Measurements from ENCODE around the gene ZNF800.

Gene ZNF800

DNA sequence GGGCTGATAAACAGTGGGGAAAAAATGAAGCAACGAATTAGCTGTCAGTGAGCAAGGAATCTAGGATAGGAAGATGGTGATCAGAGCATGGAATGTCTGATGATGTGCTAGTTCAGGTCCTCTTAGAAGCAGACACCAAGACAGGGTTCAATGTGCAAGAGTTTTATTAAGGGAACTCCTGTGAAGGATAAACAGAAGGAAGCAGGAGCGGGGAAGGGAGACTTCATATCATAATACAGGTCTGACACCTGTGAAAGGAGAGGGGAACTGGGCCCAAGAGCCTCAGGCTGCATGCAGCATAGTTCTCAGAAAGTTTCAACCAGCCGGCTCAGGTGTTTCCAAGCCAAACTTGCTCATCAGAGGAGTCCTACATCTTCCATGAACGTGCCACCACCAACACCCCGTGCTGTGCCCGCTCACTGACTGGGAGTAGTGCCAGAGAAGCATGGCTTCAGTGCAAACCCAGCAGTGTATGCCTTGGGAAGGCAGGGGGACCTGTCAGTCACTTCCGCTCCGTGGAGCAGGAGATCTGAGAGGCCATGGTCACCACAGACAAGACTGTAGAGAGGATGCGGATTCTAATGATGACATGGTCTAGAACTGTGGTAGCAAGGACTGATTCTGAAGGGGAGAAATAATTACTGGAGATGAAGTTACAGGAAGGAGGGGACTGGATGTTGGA lies 45.8 kb downstream of the ZNF800 start:
- no peak for DNase-seq

DNA sequence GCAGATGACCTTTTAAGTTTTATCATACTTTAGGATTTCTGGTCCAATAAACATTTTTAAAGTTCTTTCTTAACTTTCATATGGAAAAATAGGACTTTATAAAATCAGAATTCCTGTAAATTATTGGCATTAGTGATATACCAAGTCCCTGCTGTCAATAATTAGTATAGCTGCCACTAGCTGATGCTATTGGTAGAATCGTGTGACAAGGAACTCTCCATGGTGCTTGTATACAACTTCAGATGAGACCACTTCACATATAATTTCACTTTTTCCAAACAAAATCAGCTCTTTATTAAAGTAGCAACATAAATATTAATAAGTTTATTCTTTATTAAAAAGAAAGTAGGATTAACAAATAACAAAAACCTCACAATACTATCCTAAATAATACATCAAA lies 49.9 kb downstream of the ZNF800 start:
- DNase-seq: no peak

DNA sequence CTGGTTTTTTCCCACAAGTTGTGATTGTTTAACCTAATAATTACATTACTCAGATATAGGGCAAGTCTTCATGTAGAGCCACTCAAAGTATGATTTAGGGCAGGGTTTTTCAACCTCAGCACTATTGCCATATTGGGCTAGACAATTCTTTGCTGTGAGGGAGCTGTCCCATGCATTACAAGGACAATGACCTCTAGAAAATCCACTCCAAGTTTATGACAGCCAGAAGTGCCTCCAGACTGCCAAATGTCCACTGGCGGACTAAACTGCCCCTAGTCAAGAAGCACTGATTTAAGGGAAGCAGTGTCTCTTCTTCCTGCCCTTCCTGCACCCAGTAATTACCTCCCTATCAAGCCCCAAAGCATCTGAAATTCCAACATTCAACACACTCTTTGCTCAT lies 54.4 kb downstream of the ZNF800 start:
- DNase-seq: no peak

DNA sequence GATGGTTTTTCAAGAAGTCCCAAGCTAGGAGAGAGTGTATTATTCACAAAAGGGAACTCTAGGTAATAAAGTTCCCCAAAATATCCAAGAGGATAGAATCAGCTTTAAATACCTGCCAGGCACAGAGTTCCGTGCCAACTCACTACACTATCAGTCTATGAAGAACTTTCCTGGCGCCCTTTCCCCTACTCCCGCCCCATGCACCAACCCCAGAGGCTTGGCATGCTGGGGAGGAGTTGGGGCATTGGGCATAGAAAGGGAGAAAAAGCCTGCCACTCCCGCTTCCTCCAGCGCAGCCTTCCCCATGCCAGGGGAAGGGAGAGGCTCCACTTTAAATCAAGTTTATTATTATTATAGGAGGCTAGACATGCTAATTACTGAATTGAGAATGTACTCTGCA lies 54.9 kb downstream of the ZNF800 start:
- DNase-seq: no peak

DNA sequence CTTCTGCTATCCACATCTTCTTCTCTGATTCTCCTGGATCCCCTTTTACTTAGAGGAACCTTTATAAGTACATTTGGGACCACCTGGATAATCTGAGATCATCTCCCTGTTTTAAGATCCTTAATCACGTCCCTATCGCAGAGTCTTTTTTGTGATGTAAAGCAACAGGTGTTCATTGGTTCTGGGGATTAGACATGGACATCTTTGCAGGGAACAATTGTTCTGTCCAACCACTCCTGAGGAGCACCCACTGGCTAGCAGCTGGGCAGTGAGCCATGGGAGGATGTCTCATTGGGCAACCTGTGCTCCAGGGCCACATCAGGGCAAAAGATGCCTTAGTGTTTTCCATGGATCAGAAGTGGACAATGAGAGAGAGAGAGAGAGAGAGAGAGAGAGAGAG lies 56.0 kb downstream of the ZNF800 start:
- no peak for DNase-seq

DNA sequence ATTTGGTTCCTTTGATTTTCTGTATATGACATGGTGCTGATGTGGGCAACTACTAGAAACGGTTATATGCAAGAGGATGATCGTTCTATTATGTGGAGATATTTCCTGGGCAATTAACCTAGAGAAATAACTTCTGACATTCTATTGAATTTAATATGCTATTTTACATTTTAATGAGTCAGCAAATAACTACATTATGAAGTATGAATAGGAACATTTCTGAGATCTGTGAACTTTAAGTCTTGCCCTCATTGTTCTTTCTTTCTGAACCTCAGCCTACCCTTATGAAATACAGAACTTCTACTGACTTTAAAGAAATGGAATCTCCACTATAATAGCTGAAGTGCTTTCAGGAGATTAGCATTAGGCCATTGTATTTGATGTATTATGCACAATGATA lies 59.6 kb downstream of the ZNF800 start:
- no peak for DNase-seq

DNA sequence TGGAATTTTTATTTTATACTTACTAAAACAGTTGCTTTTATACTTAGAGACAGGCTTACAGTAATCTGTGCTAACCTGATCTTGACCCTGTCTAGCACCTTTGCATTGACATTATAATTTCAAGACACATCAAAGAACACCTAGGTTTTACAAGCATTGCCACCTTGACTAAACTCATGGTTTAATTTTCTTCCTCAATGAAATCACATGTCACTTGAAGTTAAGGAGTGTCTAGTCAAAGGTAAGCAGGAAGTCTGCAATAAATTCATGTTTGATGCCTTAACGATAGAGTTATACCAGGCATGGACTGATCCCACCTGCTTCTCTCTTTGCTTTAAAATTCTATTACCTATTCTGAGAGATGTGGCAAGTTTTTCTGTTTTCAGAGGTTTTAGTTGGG lies 62.4 kb downstream of the ZNF800 start:
- DNase-seq: no peak

DNA sequence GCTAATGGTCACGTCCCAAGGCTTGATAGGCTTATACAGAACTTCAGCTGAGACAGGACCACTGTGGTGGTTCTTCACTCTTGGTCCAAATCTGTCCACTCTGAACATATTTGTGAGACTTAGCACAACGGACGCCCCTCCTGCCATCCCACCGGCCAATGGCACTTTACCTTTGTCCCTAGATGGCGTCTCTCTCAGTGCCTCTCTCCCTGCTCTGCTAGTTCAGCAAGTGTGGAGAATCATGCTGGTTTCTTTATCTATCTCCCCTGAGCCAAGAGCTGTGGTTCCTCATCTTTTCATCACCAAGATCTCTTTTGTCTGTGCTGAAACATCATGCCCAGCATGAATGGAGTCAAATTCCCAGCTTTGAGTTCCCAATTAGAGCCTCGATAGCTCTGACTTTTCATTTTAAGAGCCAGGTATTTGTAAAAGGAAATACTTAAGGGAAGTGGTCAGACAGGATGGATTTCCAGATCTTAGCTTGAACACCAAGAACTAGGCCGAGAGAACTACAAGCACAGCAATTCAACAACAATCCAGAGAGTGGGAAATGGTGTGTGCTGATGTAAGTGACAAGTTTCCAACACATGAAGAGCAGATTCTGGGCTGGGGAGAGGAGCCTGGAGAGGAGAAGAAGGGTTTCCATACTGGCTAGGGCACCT lies 69.5 kb downstream of the ZNF800 start:
- no peak for DNase-seq

DNA sequence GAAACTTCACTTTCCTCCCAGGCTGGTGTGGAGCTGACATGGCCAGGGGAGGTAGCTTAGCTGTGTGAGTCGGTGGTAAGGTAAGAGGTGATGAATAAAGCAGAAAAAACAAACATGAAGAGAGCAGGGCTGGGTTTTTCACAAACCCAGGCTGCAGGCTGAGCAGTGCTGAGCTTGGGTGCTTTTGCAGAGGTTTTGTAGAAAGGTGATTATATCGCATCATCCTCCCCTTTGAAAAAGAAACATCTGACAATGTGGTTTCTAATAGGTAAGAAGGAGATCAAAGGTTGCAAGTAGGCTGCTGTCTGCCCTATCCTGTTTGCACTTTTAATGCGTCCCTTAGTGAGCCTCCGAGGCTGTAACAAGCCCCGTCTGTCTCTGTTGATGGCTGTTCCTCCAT lies 70.2 kb downstream of the ZNF800 start:
- DNase-seq: no peak

DNA sequence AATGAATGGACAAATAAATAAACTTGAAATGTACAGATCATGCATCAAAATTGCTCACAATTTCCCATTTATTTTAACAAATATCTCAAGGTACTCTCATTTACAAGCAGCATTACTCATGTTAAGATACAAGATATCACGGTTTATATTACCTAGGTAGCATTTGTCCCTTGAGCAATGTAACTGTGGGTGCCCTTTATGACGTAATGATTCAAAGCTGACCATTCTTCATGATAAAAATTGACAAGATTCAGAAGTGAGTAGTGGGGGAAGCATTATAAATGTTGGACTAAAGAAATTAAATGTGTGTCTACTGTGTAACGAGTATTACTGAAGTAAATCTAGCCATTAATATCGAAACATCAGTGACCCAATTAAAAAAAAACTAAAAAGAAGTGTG lies 71.5 kb downstream of the ZNF800 start:
- no peak for DNase-seq
